Measurements from ENCODE around the gene KLHL14. TPM values are rescaled to one million over a fixed set of nuclear protein-coding genes. Genes with fewer than 3 reads are reported as not detected.

Gene KLHL14
- total and polyA plus RNA-seq, 2 of the 13 experiments (the other 11 are each of a cell fraction or from before 2014, with no cell fraction given): 16.0 to 41.8 TPM

DNA sequence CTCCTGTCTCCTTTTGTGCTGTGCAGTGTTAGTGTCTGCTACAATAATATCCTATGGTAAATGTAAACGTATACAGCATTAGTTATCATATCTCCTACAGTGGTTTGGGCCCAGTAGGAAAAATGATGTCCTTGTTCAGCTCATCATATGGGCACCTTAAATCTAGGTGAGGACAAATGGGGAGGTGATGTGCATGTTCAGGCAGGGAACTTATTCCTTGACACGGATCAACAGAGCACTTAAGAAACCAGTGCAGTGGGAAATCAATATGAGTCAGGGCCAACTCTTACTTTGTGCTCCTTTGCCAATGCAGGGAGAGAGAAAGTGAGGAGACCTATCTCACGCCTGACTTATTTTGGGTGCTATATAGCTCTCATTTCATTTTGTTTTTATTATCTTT, 76.4 kb downstream of the KLHL14 start:
- Histone ChIP-seq H3K9ac (ENCODE audit: insufficient read depth, low read depth, low read length) (no peak overlapping the region), H3K4me1 (ENCODE audit: insufficient read depth, low read length) (peaks cover 16% of the 10 kb centered on the region), H3K36me3 (replicated peaks in 1 of 2; ENCODE audit: control insufficient read depth in 1 of 2, insufficient read depth in 2 of 2, low read length in 2 of 2) (peaks cover 8 to 52% of the 10 kb centered on the region in 2 experiments), H3K9me3 (ENCODE audit: low read length) (no peaks in the 10 kb centered on the region), H3K4me3 (replicated peaks in 1 of 3; ENCODE audit: insufficient read depth in 1 of 3, low read depth in 2 of 3, low read length in 3 of 3) (no peak overlapping the region), H3K27me3 (ENCODE audit: control insufficient read depth in 1 of 2, insufficient read depth in 2 of 2, low read length in 2 of 2) (no peaks in the 10 kb centered on the region), H3K4me2 (ENCODE audit: low read depth, low read length) (no peak overlapping the region), H3K27ac (ENCODE audit: extremely low read length, insufficient read depth, low read length) (no peak overlapping the region), H4K20me1 (ENCODE audit: insufficient read depth, low read length) (peaks cover 7% of the 10 kb centered on the region; the same call in 1 of the 2 replicates), H3K79me2 (ENCODE audit: insufficient read depth, low read length) (peaks cover 8% of the 10 kb centered on the region), H2AFZ (ENCODE audit: low read length) (no peak overlapping the region)
- no peak for FAIRE-seq
- POLR2A ChIA-PET: no interaction called here
- no TSS peak for BruUV-seq (replicated peaks)
- intact Hi-C loops (cut with micrococcal nuclease; ENCODE audit: unreplicated experiment): no loop called here
- in situ Hi-C loops (cut with HindIII; ENCODE audit: extremely low pct_ligation_motif_present, low pct_unique_long_range_greater_than_20kb): no loop called here
- CTCF ChIA-PET (ENCODE audit: low intra/inter-chr PET ratio, low total read pairs): no interaction called here
- ATAC-seq: no peak
- DNase-seq (ENCODE audit: low spot score): no peak
- 96% methylated on average over 3 of the region's 3 CpGs for WGBS (ENCODE audit: low lambda C conversion rate)
- TF ChIP-seq FOXA3 (CRISPR knock-in tag; IDR thresholded peaks at IDR 0.05) (no peak), ZNF33B (CRISPR knock-in tag; IDR thresholded peaks at IDR 0.05) (no peak), MTF1 (CRISPR knock-in tag; IDR thresholded peaks at IDR 0.05) (no peak), ZNF230 (CRISPR knock-in tag; IDR thresholded peaks at IDR 0.05) (no peak), ZBTB7A (CRISPR knock-in tag; IDR thresholded peaks at IDR 0.05) (no peak), ZBTB21 (CRISPR knock-in tag; IDR thresholded peaks at IDR 0.05) (no peak), CBX2 (IDR thresholded peaks at IDR 0.05; ENCODE audit: low read depth, low read length) (no peak), CBX2 (CRISPR knock-in tag; IDR thresholded peaks at IDR 0.05; ENCODE audit: low read depth) (no peak), HIVEP1 (CRISPR knock-in tag; IDR thresholded peaks at IDR 0.05) (no peak), RCOR2 (CRISPR knock-in tag; IDR thresholded peaks at IDR 0.05) (no peak), PAF1 (CRISPR knock-in tag; IDR thresholded peaks at IDR 0.05) (no peak), NBN (conservative IDR thresholded peaks at IDR 0.05) (no peak), ZBTB3 (CRISPR knock-in tag; IDR thresholded peaks at IDR 0.05; ENCODE audit: borderline replicate concordance, low read depth) (no peak), MATR3 (CRISPR knock-in tag; IDR thresholded peaks at IDR 0.05) (no peak), ZNF143 (CRISPR knock-in tag; IDR thresholded peaks at IDR 0.05) (no peak), MYNN (CRISPR knock-in tag; IDR thresholded peaks at IDR 0.05; ENCODE audit: low read depth) (no peak), ZBTB38 (CRISPR knock-in tag; IDR thresholded peaks at IDR 0.05) (no peak)
- TF ChIP-seq, protein P1, sequence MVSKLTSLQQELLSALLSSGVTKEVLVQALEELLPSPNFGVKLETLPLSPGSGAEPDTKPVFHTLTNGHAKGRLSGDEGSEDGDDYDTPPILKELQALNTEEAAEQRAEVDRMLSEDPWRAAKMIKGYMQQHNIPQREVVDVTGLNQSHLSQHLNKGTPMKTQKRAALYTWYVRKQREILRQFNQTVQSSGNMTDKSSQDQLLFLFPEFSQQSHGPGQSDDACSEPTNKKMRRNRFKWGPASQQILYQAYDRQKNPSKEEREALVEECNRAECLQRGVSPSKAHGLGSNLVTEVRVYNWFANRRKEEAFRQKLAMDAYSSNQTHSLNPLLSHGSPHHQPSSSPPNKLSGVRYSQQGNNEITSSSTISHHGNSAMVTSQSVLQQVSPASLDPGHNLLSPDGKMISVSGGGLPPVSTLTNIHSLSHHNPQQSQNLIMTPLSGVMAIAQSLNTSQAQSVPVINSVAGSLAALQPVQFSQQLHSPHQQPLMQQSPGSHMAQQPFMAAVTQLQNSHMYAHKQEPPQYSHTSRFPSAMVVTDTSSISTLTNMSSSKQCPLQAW (CRISPR knock-in tag; IDR thresholded peaks at IDR 0.05): no peak
- TF ChIP-seq, protein P2, sequence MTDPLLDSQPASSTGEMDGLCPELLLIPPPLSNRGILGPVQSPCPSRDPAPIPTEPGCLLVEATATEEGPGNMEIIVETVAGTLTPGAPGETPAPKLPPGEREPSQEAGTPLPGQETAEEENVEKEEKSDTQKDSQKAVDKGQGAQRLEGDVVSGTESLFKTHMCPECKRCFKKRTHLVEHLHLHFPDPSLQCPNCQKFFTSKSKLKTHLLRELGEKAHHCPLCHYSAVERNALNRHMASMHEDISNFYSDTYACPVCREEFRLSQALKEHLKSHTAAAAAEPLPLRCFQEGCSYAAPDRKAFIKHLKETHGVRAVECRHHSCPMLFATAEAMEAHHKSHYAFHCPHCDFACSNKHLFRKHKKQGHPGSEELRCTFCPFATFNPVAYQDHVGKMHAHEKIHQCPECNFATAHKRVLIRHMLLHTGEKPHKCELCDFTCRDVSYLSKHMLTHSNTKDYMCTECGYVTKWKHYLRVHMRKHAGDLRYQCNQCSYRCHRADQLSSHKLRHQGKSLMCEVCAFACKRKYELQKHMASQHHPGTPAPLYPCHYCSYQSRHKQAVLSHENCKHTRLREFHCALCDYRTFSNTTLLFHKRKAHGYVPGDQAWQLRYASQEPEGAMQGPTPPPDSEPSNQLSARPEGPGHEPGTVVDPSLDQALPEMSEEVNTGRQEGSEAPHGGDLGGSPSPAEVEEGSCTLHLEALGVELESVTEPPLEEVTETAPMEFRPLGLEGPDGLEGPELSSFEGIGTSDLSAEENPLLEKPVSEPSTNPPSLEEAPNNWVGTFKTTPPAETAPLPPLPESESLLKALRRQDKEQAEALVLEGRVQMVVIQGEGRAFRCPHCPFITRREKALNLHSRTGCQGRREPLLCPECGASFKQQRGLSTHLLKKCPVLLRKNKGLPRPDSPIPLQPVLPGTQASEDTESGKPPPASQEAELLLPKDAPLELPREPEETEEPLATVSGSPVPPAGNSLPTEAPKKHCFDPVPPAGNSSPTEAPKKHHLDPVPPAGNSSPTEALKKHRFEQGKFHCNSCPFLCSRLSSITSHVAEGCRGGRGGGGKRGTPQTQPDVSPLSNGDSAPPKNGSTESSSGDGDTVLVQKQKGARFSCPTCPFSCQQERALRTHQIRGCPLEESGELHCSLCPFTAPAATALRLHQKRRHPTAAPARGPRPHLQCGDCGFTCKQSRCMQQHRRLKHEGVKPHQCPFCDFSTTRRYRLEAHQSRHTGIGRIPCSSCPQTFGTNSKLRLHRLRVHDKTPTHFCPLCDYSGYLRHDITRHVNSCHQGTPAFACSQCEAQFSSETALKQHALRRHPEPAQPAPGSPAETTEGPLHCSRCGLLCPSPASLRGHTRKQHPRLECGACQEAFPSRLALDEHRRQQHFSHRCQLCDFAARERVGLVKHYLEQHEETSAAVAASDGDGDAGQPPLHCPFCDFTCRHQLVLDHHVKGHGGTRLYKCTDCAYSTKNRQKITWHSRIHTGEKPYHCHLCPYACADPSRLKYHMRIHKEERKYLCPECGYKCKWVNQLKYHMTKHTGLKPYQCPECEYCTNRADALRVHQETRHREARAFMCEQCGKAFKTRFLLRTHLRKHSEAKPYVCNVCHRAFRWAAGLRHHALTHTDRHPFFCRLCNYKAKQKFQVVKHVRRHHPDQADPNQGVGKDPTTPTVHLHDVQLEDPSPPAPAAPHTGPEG (CRISPR knock-in tag; IDR thresholded peaks at IDR 0.05): no peak
- TF ChIP-seq, protein P3, sequence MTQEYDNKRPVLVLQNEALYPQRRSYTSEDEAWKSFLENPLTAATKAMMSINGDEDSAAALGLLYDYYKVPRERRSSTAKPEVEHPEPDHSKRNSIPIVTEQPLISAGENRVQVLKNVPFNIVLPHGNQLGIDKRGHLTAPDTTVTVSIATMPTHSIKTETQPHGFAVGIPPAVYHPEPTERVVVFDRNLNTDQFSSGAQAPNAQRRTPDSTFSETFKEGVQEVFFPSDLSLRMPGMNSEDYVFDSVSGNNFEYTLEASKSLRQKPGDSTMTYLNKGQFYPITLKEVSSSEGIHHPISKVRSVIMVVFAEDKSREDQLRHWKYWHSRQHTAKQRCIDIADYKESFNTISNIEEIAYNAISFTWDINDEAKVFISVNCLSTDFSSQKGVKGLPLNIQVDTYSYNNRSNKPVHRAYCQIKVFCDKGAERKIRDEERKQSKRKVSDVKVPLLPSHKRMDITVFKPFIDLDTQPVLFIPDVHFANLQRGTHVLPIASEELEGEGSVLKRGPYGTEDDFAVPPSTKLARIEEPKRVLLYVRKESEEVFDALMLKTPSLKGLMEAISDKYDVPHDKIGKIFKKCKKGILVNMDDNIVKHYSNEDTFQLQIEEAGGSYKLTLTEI (CRISPR knock-in tag; conservative IDR thresholded peaks at IDR 0.05): no peak

Data from HepG2 (cell line).